IgD-negative memory B cell (primary cell): ENCODE measurements around the gene RPS6KA5. TPM values are rescaled to one million over a fixed set of nuclear protein-coding genes. Genes with fewer than 3 reads are reported as not detected.
"Not testable (repeated sequence)": the region's sequence is repeated elsewhere in the genome, so short reads cannot be mapped to it uniquely, and the experiment has no call there.

Source experiments
- H3K27ac Mint-ChIP-seq, 3 donors: one replicate each; pipeline ENCODE4 v1.8.0; 2020 to 2022; ENCODE audit warnings: mild to moderate bottlenecking in 3 of 3, mixed read lengths in 3 of 3, moderate library complexity in 1 of 3
- H3K27me3 Mint-ChIP-seq: one replicate; pipeline ENCODE4 v1.8.0; 2021; ENCODE audit warnings: mixed read lengths
- H3K36me3 Mint-ChIP-seq: one replicate; pipeline ENCODE4 v1.8.0; 2020; ENCODE audit warnings: mild to moderate bottlenecking, mixed read lengths
- H3K4me1 Mint-ChIP-seq, 3 donors: one replicate each; pipeline ENCODE4 v1.8.0; 2020 to 2022; ENCODE audit warnings: mixed read lengths in 3 of 3, mild to moderate bottlenecking in 1 of 3
- H3K4me3 Mint-ChIP-seq, 4 donors: one replicate each; pipeline ENCODE4 v1.8.0; 2020 to 2022; ENCODE audit warnings: mild to moderate bottlenecking in 4 of 4, mixed read lengths in 4 of 4, moderate library complexity in 3 of 4
- H3K9me3 Mint-ChIP-seq, 3 donors: one replicate each; pipeline ENCODE4 v1.8.0; 2020 to 2021; ENCODE audit warnings: mixed read lengths in 3 of 3, mild to moderate bottlenecking in 1 of 3
- polyA plus RNA-seq: library from polyadenylated mRNA; unstranded; fragments of 300-500 nt; fragmentation: Illumina TruSeq; gene quantifications from one replicate; pipeline ENCODE4 v1.2.3, GENCODE V29; 2021

RPS6KA5 gene
- polyA plus RNA-seq, 1 donor from 2014 or later: 19.0 TPM

GRCh38 chr14:91027561-91027960 is 32.9 kb downstream of the RPS6KA5 start:
- no peaks in the 10 kb centered on the region for H3K27me3 Mint-ChIP-seq
- peaks cover 37 to 51% (median 39%) of the 10 kb centered on the region in 3 donors for H3K4me1 Mint-ChIP-seq
- H3K9me3 Mint-ChIP-seq: no peaks in the 10 kb centered on the region
- peaks cover 2% of the 10 kb centered on the region for H3K36me3 Mint-ChIP-seq
- H3K27ac Mint-ChIP-seq: peak overlapping the region in 1 of 3 donors; percentile 27
- no peak overlapping the region for H3K4me3 Mint-ChIP-seq

GRCh38 chr14:91022622-91023028 is 37.8 kb downstream of the RPS6KA5 start:
- peak overlapping the region; percentile 75 to 94 (median 86) for H3K4me3 Mint-ChIP-seq
- H3K27me3 Mint-ChIP-seq, H3K36me3 Mint-ChIP-seq, H3K9me3 Mint-ChIP-seq: not testable (repeated sequence)
- H3K4me1 Mint-ChIP-seq: peaks cover 41 to 53% (median 42%) of the 10 kb centered on the region in 3 donors
- H3K27ac Mint-ChIP-seq: peak overlapping the region; percentile 91 to 97 (median 96)

GRCh38 chr14:91021991-91022621 is 38.3 kb downstream of the RPS6KA5 start:
- Mint-ChIP-seq H3K4me3 (peak overlapping the region; percentile 75 to 94 (median 86)), H3K9me3 (no peaks in the 10 kb centered on the region), H3K36me3 (peaks cover 7% of the 10 kb centered on the region), H3K27ac (peak overlapping the region; percentile 91 to 97 (median 96)), H3K27me3 (no peaks in the 10 kb centered on the region), H3K4me1 (peaks cover 35 to 48% (median 39%) of the 10 kb centered on the region in 3 donors)

- Mint-ChIP-seq H3K4me1 (peaks cover 30 to 38% (median 31%) of the 10 kb centered on the region in 3 donors), H3K27me3 (no peaks in the 10 kb centered on the region), H3K36me3 (peaks cover 10% of the 10 kb centered on the region)
Measured at GRCh38 chr14:91021115-91021514, 39.3 kb downstream of the RPS6KA5 start.

GRCh38 chr14:91019673-91020072 is 40.8 kb downstream of the RPS6KA5 start:
- H3K4me3 Mint-ChIP-seq: no peak overlapping the region
- peaks cover 24 to 34% (median 29%) of the 10 kb centered on the region in 3 donors for H3K4me1 Mint-ChIP-seq
- peaks cover 10% of the 10 kb centered on the region for H3K36me3 Mint-ChIP-seq
- H3K27me3 Mint-ChIP-seq: no peaks in the 10 kb centered on the region
- no peak overlapping the region for H3K27ac Mint-ChIP-seq
- H3K9me3 Mint-ChIP-seq: no peaks in the 10 kb centered on the region

More at GRCh38 chr14:91021115-91021514, 39.3 kb downstream of the RPS6KA5 start:
- H3K9me3 Mint-ChIP-seq: no peaks in the 10 kb centered on the region
- H3K4me3 Mint-ChIP-seq: peak overlapping the region in 1 of 4 donors; percentile 49
- H3K27ac Mint-ChIP-seq: peak overlapping the region; percentile 91 to 97 (median 96)

GRCh38 chr14:91018481-91018880 is 42.0 kb downstream of the RPS6KA5 start:
- no peaks in the 10 kb centered on the region for H3K9me3 Mint-ChIP-seq
- no peak overlapping the region for H3K27ac Mint-ChIP-seq
- H3K4me1 Mint-ChIP-seq: peaks cover 18 to 34% (median 24%) of the 10 kb centered on the region in 3 donors
- H3K4me3 Mint-ChIP-seq: no peak overlapping the region
- H3K36me3 Mint-ChIP-seq: peaks cover 10% of the 10 kb centered on the region
- H3K27me3 Mint-ChIP-seq: no peaks in the 10 kb centered on the region

GRCh38 chr14:91016800-91017410 is 43.5 kb downstream of the RPS6KA5 start:
- Mint-ChIP-seq H3K36me3 (peaks cover 10% of the 10 kb centered on the region), H3K4me3 (no peak overlapping the region), H3K27ac (no peak overlapping the region), H3K9me3 (no peaks in the 10 kb centered on the region), H3K4me1 (peaks cover 14 to 27% (median 19%) of the 10 kb centered on the region in 3 donors), H3K27me3 (no peaks in the 10 kb centered on the region)

- H3K9me3 Mint-ChIP-seq: peaks cover 0 to 4% (median 0%) of the 10 kb centered on the region in 3 donors
- peak overlapping the region in 1 of 3 donors; percentile 37 for H3K27ac Mint-ChIP-seq
- H3K4me3 Mint-ChIP-seq: no peak overlapping the region
- no peaks in the 10 kb centered on the region for H3K27me3 Mint-ChIP-seq
- H3K36me3 Mint-ChIP-seq: peaks cover 11% of the 10 kb centered on the region
- H3K4me1 Mint-ChIP-seq: peaks cover 17 to 25% (median 17%) of the 10 kb centered on the region in 3 donors
Measured at GRCh38 chr14:91015435-91015834, 45.0 kb downstream of the RPS6KA5 start.

- Mint-ChIP-seq H3K27ac (no peak overlapping the region), H3K36me3 (peaks cover 4% of the 10 kb centered on the region), H3K27me3 (no peaks in the 10 kb centered on the region), H3K4me3 (no peak overlapping the region), H3K4me1 (peaks cover 30 to 32% (median 31%) of the 10 kb centered on the region in 3 donors), H3K9me3 (peaks cover 0 to 4% (median 0%) of the 10 kb centered on the region in 3 donors)
Measured at GRCh38 chr14:91012045-91012444, 48.4 kb downstream of the RPS6KA5 start.

- H3K4me1 Mint-ChIP-seq: peaks cover 28 to 41% (median 36%) of the 10 kb centered on the region in 3 donors
- H3K36me3 Mint-ChIP-seq: peaks cover 1% of the 10 kb centered on the region
- peak overlapping the region; percentile 6 to 70 (median 27) for H3K4me3 Mint-ChIP-seq
- H3K9me3 Mint-ChIP-seq: peaks cover 0 to 4% (median 0%) of the 10 kb centered on the region in 3 donors
- no peaks in the 10 kb centered on the region for H3K27me3 Mint-ChIP-seq
- peak overlapping the region in 2 of 3 donors; percentile 71 to 86 for H3K27ac Mint-ChIP-seq
Measured at GRCh38 chr14:91010153-91010533, 50.3 kb downstream of the RPS6KA5 start.

GRCh38 chr14:91009501-91010152 is 50.8 kb downstream of the RPS6KA5 start:
- H3K9me3 Mint-ChIP-seq: peaks cover 0 to 4% (median 0%) of the 10 kb centered on the region in 3 donors
- peaks cover 28 to 41% (median 36%) of the 10 kb centered on the region in 3 donors for H3K4me1 Mint-ChIP-seq
- peaks cover 1% of the 10 kb centered on the region for H3K36me3 Mint-ChIP-seq
- no peaks in the 10 kb centered on the region for H3K27me3 Mint-ChIP-seq
- H3K27ac Mint-ChIP-seq: peak overlapping the region; percentile 54 to 80 (median 71)
- H3K4me3 Mint-ChIP-seq: peak overlapping the region; percentile 32 to 89 (median 69)

- peaks cover 0 to 4% (median 0%) of the 10 kb centered on the region in 3 donors for H3K9me3 Mint-ChIP-seq
- peak overlapping the region in 3 of 4 donors; percentile 59 to 89 (median 79) for H3K4me3 Mint-ChIP-seq
- H3K27me3 Mint-ChIP-seq: no peaks in the 10 kb centered on the region
- peaks cover 1% of the 10 kb centered on the region for H3K36me3 Mint-ChIP-seq
- H3K4me1 Mint-ChIP-seq: peaks cover 28 to 41% (median 36%) of the 10 kb centered on the region in 3 donors
- H3K27ac Mint-ChIP-seq: peak overlapping the region; percentile 54 to 80 (median 71)
Measured at GRCh38 chr14:91008759-91009409, 51.6 kb downstream of the RPS6KA5 start.

GRCh38 chr14:91005716-91006115 is 54.7 kb downstream of the RPS6KA5 start:
- peaks cover 0 to 2% (median 0%) of the 10 kb centered on the region in 3 donors for H3K9me3 Mint-ChIP-seq
- no peak overlapping the region for H3K4me3 Mint-ChIP-seq
- H3K27ac Mint-ChIP-seq: peak overlapping the region in 1 of 3 donors; percentile 63
- no peaks in the 10 kb centered on the region for H3K27me3 Mint-ChIP-seq
- H3K36me3 Mint-ChIP-seq: no peaks in the 10 kb centered on the region
- H3K4me1 Mint-ChIP-seq: peaks cover 24 to 36% (median 31%) of the 10 kb centered on the region in 3 donors

GRCh38 chr14:91004987-91005386 is 55.5 kb downstream of the RPS6KA5 start:
- Mint-ChIP-seq H3K4me3 (no peak overlapping the region), H3K36me3 (no peaks in the 10 kb centered on the region), H3K27ac (peak overlapping the region in 1 of 3 donors; percentile 28), H3K27me3 (no peaks in the 10 kb centered on the region), H3K4me1 (peaks cover 18 to 29% (median 24%) of the 10 kb centered on the region in 3 donors), H3K9me3 (no peaks in the 10 kb centered on the region)
